Hepatocyte (in vitro differentiated cells): ENCODE data around the gene MVB12B.

ENCODE experiments used
- CTCF ChIP-seq: fragments of 200-600 bp; sonication (generic); IDR thresholded peaks from 2 replicates; pipeline ENCODE4 v1.5.1; 2016; ENCODE audit warnings: antibody characterized with exemption, mild to moderate bottlenecking; ENCODE audit not compliant: poor library complexity
- EZH2 ChIP-seq: fragments of 200-600 bp; sonication (generic); IDR thresholded peaks from 2 replicates; pipeline ENCODE4 v1.6.1; 2016; ENCODE audit warnings: antibody characterized with exemption, mild to moderate bottlenecking, borderline replicate concordance

- TF ChIP-seq EZH2 (no peak), CTCF (no peak)
Observed at GRCh38 chr9:126371007-126371870, 44.6 kb downstream of the MVB12B start.
